Brain microvascular endothelial cell (primary cell): ENCODE measurements around the gene LINC01488.

ENCODE experiments used
- DNase-seq: peaks from one replicate; pipeline ENCODE4 v3.0.0-alpha.2; 2020
- H3K27ac ChIP-seq: fragments of 250-450 bp; sonication (Bioruptor Pico); 2 replicates; pipeline ENCODE4 v1.5.1; 2020; ENCODE audit warnings: mild to moderate bottlenecking, moderate library complexity
- H3K27me3 ChIP-seq: fragments of 250-450 bp; sonication (Bioruptor Pico); replicated peaks from 2 replicates; pipeline ENCODE4 v1.5.1; 2020; ENCODE audit warnings: mild to moderate bottlenecking
- H3K36me3 ChIP-seq: fragments of 250-450 bp; sonication (Bioruptor Pico); replicated peaks from 2 replicates; pipeline ENCODE4 v1.5.1; 2020; ENCODE audit warnings: mild to moderate bottlenecking
- H3K4me3 ChIP-seq: 2 replicates; pipeline ENCODE4 v1.5.1; 2011; ENCODE audit warnings: low read depth, mild to moderate bottlenecking, control low read depth, low read length, moderate library complexity
- CTCF ChIP-seq: IDR thresholded peaks from 2 replicates; pipeline ENCODE4 v1.5.1; 2011; ENCODE audit warnings: low read depth, mild to moderate bottlenecking, moderate library complexity, low read length, control low read depth, inconsistent platforms; ENCODE audit errors: missing control alignments
- in situ Hi-C: cut with HindIII; loops from 2 replicates; pipeline ENCODE4 v1.10.0; 2017; ENCODE audit warnings: low sequenced_read_pairs, low pct_ligation_motif_present

The LINC01488 gene

GRCh38 chr11:69524991-69525411, 43.5 kb downstream of the LINC01488 start:
- no peak for DNase-seq
- Histone ChIP-seq H3K27me3 (no peaks in the 10 kb centered on the region), H3K36me3 (no peaks in the 10 kb centered on the region), H3K27ac (no peak overlapping the region), H3K4me3 (no peak overlapping the region)
- TF ChIP-seq CTCF: no peak
- in situ Hi-C loops: no loop called here

- Histone ChIP-seq H3K4me3 (no peak overlapping the region), H3K27me3 (no peaks in the 10 kb centered on the region), H3K27ac (no peak overlapping the region), H3K36me3 (no peaks in the 10 kb centered on the region)
- no peak for DNase-seq
- no peak for TF ChIP-seq CTCF
- in situ Hi-C loops: no loop called here
Observed at GRCh38 chr11:69525516-69526452, 44.3 kb downstream of the LINC01488 start.

GRCh38 chr11:69526453-69526810, 45.0 kb downstream of the LINC01488 start:
- in situ Hi-C loops: no loop called here

GRCh38 chr11:69529001-69529400, 47.5 kb downstream of the LINC01488 start:
- in situ Hi-C loops: no loop called here
- DNase-seq: no peak
- TF ChIP-seq CTCF: no peak
- Histone ChIP-seq H3K36me3 (no peaks in the 10 kb centered on the region), H3K27me3 (no peaks in the 10 kb centered on the region), H3K27ac (no peak overlapping the region), H3K4me3 (no peak overlapping the region)

More at GRCh38 chr11:69526453-69526810, 45.0 kb downstream of the LINC01488 start:
- no peaks in the 10 kb centered on the region for H3K27me3 ChIP-seq
- no peak overlapping the region for H3K27ac ChIP-seq
- H3K4me3 ChIP-seq: no peak overlapping the region
- TF ChIP-seq CTCF: no peak
- no peak for DNase-seq
- no peaks in the 10 kb centered on the region for H3K36me3 ChIP-seq

- H3K27ac ChIP-seq: no peak overlapping the region
Observed at GRCh38 chr11:69530278-69531070, 49.0 kb downstream of the LINC01488 start.

More at GRCh38 chr11:69530278-69531070, 49.0 kb downstream of the LINC01488 start:
- no peak for TF ChIP-seq CTCF
- H3K4me3 ChIP-seq: no peak overlapping the region
- no peaks in the 10 kb centered on the region for H3K27me3 ChIP-seq
- in situ Hi-C loops: no loop called here
- H3K36me3 ChIP-seq: no peaks in the 10 kb centered on the region
- no peak for DNase-seq
